Measurements from ENCODE around the gene MBNL2. TPM values are rescaled to one million over a fixed set of nuclear protein-coding genes. Genes with fewer than 3 reads are reported as not detected.

The MBNL2 gene
- total and polyA plus RNA-seq, 10 of the 15 experiments (the other 5 are each of a cell fraction or from before 2014, with no cell fraction given): 1.6 to 9.7 (median 6.7) TPM

DNA sequence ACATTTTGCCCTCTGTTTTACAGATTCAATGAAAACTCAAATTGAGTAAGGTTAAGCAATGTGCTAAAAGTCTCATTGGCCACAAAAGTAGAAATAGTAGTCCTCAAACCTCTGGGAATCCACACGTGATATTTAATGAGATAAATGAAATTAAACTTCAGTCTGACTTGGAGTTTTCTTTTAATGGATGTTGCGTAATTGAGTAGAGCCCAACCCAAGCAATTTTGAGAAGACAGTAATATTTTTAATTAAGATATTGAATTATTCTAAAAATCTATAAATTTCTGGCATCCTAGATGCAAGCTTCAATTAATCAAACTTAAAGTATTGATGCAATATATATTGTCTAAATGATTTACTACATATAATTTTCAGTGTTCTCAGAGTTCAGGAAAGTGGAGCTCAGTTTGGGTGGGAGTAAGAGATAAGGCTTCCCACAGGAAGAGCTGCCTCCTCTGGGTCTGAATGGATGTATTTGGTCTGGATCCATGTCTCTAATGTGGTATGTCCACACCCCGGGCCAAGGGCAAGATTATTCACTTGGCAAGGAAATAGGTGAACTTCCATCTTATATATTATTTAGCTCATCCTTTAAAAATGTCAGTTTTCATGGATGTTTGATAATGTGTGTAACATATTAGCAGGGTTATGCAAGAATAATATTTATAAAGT lies 6.9 kb downstream of the MBNL2 start:
- peaks cover 7% of the 10 kb centered on the region; the same call in 1 of the 2 replicates for H3K4me1 ChIP-seq (ENCODE audit: control insufficient read depth, insufficient read depth, low read length)
- H3K4me2 ChIP-seq (ENCODE audit: control insufficient read depth, insufficient read depth): no peak overlapping the region
- no TSS peak for BruUV-seq (replicated peaks)
- H3K27me3 ChIP-seq (replicated peaks in 1 of 2; ENCODE audit: control insufficient read depth in 2 of 2, insufficient read depth in 2 of 2, low read length in 1 of 2): no peaks in the 10 kb centered on the region
- WGBS (ENCODE audit: insufficient coverage, insufficient replicate concordance, low lambda C conversion rate, missing lambda C conversion rate): 91% methylated on average over 3 of the region's 3 CpGs
- CTCF ChIA-PET: interaction anchor here (0.8 kb wide), 1 partner anchor 402 kb away, joined by 4 read pairs; no protein-coding TSS in a partner anchor
- RAD21 ChIA-PET (ENCODE audit: unreplicated experiment): interaction anchor here (0.9 kb wide), 1 partner anchor 48 kb away, joined by 3 read pairs; no protein-coding TSS in a partner anchor
- intact Hi-C loops (cut with micrococcal nuclease; ENCODE audit: unreplicated experiment): no loop called here
- POLR2A ChIA-PET: interaction anchor here (1.1 kb wide), 1 partner anchor 12 kb away, joined by 5 read pairs; no protein-coding TSS in a partner anchor
- in situ Hi-C loops (cut with MboI): no loop called here
- H3K27ac ChIP-seq (ENCODE audit: control insufficient read depth, insufficient read depth): no peak overlapping the region
- H3K9ac ChIP-seq (ENCODE audit: control insufficient read depth, insufficient read depth, low read length): no peak overlapping the region
- ATAC-seq: no peak
- SMC1A ChIA-PET (ENCODE audit: uncharacterized antibody, unreplicated experiment): interaction anchor here (1.3 to 4.2 kb wide), 2 partner anchors 10 to 21 kb away, joined by 3 to 23 read pairs; no protein-coding TSS in a partner anchor
- H2AFZ ChIP-seq (ENCODE audit: control insufficient read depth, low read depth, low read length): no peak overlapping the region
- DNase-seq (ENCODE audit: low read depth, low spot score): no peak
- no peaks in the 10 kb centered on the region for H3K36me3 ChIP-seq (ENCODE audit: control insufficient read depth in 2 of 2, insufficient read depth in 2 of 2, low read length in 1 of 2)
- H4K20me1 ChIP-seq (ENCODE audit: control insufficient read depth, insufficient read depth): no peaks in the 10 kb centered on the region
- no peaks in the 10 kb centered on the region for H3K9me3 ChIP-seq (replicated peaks; ENCODE audit: control insufficient read depth, insufficient read depth, low read length)
- TF ChIP-seq, protein P1, sequence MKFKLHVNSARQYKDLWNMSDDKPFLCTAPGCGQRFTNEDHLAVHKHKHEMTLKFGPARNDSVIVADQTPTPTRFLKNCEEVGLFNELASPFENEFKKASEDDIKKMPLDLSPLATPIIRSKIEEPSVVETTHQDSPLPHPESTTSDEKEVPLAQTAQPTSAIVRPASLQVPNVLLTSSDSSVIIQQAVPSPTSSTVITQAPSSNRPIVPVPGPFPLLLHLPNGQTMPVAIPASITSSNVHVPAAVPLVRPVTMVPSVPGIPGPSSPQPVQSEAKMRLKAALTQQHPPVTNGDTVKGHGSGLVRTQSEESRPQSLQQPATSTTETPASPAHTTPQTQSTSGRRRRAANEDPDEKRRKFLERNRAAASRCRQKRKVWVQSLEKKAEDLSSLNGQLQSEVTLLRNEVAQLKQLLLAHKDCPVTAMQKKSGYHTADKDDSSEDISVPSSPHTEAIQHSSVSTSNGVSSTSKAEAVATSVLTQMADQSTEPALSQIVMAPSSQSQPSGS (IDR thresholded peaks at IDR 0.05; ENCODE audit: low read length): no peak
- TF ChIP-seq BHLHE40 (IDR thresholded peaks at IDR 0.05; ENCODE audit: borderline replicate concordance in 1 of 2, low read depth in 2 of 2, low read length in 1 of 2) (no peak), SREBF2 (IDR thresholded peaks at IDR 0.05; ENCODE audit: low read length) (no peak), TARDBP (IDR thresholded peaks at IDR 0.05; ENCODE audit: borderline replicate concordance) (no peak), SP1 (IDR thresholded peaks at IDR 0.05; ENCODE audit: low read depth, low read length) (no peak), MYC (IDR thresholded peaks at IDR 0.05; ENCODE audit: insufficient read depth, insufficient read length, insufficient replicate concordance, low read length, severe bottlenecking) (no peak), ZBED1 (IDR thresholded peaks at IDR 0.05; ENCODE audit: borderline replicate concordance) (no peak), NFIC (IDR thresholded peaks at IDR 0.05; ENCODE audit: low read depth, low read length) (no peak), ETV6 (conservative IDR thresholded peaks at IDR 0.05 in 1 of 2, IDR thresholded peaks at IDR 0.05 in 1 of 2; ENCODE audit: borderline replicate concordance in 1 of 2, low read depth in 1 of 2) (no peak)
- TF ChIP-seq, protein P2, sequence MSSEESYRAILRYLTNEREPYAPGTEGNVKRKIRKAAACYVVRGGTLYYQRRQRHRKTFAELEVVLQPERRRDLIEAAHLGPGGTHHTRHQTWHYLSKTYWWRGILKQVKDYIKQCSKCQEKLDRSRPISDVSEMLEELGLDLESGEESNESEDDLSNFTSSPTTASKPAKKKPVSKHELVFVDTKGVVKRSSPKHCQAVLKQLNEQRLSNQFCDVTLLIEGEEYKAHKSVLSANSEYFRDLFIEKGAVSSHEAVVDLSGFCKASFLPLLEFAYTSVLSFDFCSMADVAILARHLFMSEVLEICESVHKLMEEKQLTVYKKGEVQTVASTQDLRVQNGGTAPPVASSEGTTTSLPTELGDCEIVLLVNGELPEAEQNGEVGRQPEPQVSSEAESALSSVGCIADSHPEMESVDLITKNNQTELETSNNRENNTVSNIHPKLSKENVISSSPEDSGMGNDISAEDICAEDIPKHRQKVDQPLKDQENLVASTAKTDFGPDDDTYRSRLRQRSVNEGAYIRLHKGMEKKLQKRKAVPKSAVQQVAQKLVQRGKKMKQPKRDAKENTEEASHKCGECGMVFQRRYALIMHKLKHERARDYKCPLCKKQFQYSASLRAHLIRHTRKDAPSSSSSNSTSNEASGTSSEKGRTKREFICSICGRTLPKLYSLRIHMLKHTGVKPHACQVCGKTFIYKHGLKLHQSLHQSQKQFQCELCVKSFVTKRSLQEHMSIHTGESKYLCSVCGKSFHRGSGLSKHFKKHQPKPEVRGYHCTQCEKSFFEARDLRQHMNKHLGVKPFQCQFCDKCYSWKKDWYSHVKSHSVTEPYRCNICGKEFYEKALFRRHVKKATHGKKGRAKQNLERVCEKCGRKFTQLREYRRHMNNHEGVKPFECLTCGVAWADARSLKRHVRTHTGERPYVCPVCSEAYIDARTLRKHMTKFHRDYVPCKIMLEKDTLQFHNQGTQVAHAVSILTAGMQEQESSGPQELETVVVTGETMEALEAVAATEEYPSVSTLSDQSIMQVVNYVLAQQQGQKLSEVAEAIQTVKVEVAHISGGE (CRISPR knock-in tag; IDR thresholded peaks at IDR 0.05): no peak
- TF ChIP-seq, protein P3, sequence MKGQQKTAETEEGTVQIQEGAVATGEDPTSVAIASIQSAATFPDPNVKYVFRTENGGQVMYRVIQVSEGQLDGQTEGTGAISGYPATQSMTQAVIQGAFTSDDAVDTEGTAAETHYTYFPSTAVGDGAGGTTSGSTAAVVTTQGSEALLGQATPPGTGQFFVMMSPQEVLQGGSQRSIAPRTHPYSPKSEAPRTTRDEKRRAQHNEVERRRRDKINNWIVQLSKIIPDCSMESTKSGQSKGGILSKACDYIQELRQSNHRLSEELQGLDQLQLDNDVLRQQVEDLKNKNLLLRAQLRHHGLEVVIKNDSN (IDR thresholded peaks at IDR 0.05; ENCODE audit: borderline replicate concordance, extremely low read length, insufficient read depth, low read depth, low read length): no peak
- peaks cover 32% of the 10 kb centered on the region for H3K79me2 ChIP-seq (ENCODE audit: control insufficient read depth, insufficient read depth, low read length)
- FAIRE-seq: no peak
- H3K4me3 ChIP-seq: no peak overlapping the region

Measured in GM12878 (cell line).